ENCODE measurements around the gene RHEBL1.
A peak's percentile ranks its signal among the peaks of the same experiment; 100 is the strongest.
"Not testable (repeated sequence)": the region's sequence is repeated elsewhere in the genome, so short reads cannot be mapped to it uniquely, and the experiment has no call there.

RHEBL1 gene

DNA sequence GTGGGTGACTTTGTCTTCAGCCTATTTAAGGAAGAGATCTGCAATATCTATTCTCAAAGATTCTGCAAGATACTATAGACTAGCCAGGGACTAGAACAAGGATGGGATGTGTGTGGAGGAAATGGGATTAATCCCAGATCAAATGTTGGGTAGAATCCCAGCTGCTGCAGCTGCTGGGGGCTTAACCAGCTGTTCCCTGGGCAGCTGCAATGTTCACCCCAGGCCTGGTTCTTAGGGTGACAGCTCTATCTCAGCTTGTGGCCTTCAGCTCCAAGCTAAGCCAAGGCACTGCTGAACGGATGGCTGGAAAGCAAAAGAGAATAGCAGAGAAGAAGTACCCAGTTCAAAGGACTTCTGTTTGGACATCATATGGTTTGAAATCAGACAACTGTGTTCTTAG lies 10.0 kb upstream of the RHEBL1 start:
- Mint-ChIP-seq H3K9me3 (no peaks in the 10 kb centered on the region), H3K27ac (no peak overlapping the region), H3K4me1 (no peaks in the 10 kb centered on the region), H3K4me3 (no peak overlapping the region), H3K36me3 (no peaks in the 10 kb centered on the region), H3K27me3 (peaks cover 31% of the 10 kb centered on the region)
- no peak for DNase-seq
- CTCF ChIA-PET = interaction anchor here (1.7 to 11.1 kb wide), 3 partner anchors 8 to 18 kb away, joined by 6 to 162 read pairs (median 40); partner anchors contain the start of gene RHEBL1

DNA sequence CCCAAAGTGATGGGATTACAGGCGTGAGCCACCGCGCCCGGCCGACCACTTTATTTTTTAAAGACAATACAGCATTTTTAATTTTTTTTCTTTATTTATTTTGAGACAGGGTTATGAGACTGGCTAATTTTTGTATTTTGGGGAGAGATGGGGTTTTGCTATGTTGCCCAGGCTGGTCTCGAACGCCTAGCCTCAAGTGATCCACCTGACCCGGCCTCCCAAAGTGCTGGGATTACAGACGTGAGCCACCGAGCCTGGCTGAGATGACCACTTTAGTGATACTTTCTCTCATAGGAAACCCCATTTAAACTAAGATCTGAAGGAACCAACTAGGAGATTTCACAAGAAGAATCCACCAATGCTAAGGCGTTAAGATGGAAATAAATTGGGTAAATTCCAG lies 1.2 kb upstream of the RHEBL1 start:
- Mint-ChIP-seq H3K9me3 (no peaks in the 10 kb centered on the region), H3K27ac (no peak overlapping the region), H3K4me1 (peaks cover 24% of the 10 kb centered on the region), H3K27me3 (no peaks in the 10 kb centered on the region), H3K4me3 (no peak overlapping the region), H3K36me3 (peaks cover 3% of the 10 kb centered on the region)
- DNase-seq = no peak
- CTCF ChIA-PET = interaction anchor here (1.3 to 12.3 kb wide), 2 partner anchors 14 to 27 kb away, joined by 5 to 162 read pairs; no protein-coding TSS in a partner anchor

- H3K9me3 Mint-ChIP-seq = no peaks in the 10 kb centered on the region
- H3K27me3 Mint-ChIP-seq = no peaks in the 10 kb centered on the region
- peaks cover 12% of the 10 kb centered on the region for H3K36me3 Mint-ChIP-seq
- H3K4me1 Mint-ChIP-seq = peaks cover 26% of the 10 kb centered on the region
- DNase-seq = no peak
- H3K4me3 Mint-ChIP-seq = peak overlapping the region; percentile 89
- peak overlapping the region; percentile 90 for H3K27ac Mint-ChIP-seq
- CTCF ChIA-PET = interaction anchor here (1.0 to 12.3 kb wide), 7 partner anchors 16 to 81 kb away, joined by 3 to 174 read pairs (median 4); partner anchors contain the start of gene DHH
These were observed 786 bp downstream of the RHEBL1 start for GRCh38 chr12:49068879-49069506.

GRCh38 chr12:49066120-49066519 lies 3.7 kb downstream of the RHEBL1 start:
- Mint-ChIP-seq H3K36me3 (peaks cover 15% of the 10 kb centered on the region), H3K27ac (no peak overlapping the region), H3K27me3 (no peaks in the 10 kb centered on the region), H3K4me3 (no peak overlapping the region), H3K9me3 (no peaks in the 10 kb centered on the region), H3K4me1 (peaks cover 34% of the 10 kb centered on the region)
- CTCF ChIA-PET = interaction anchor here (1.2 to 12.3 kb wide), 4 partner anchors 19 to 198 kb away, joined by 3 to 174 read pairs (median 87); partner anchors contain the start of gene DHH
- DNase-seq = no peak

DNA sequence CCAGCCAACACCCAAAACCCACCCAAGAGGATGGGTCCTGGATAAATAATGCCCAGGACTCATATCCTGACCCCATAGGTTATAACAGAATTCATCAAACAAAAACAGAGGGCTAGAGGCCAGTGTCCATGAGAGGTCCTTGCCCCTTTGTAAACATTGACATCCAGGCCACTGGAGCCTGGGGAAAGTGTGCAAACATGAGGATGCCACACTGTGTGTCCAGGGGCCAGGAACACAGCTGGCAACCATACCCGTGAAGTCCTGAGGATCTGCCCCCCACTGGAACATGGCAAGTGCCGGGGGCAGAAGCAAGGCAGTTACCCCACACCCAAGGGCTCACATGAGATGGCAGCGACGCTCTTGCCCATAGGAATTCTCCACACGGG lies 5.0 kb downstream of the RHEBL1 start:
- H3K36me3 Mint-ChIP-seq = peaks cover 15% of the 10 kb centered on the region
- no peak overlapping the region for H3K27ac Mint-ChIP-seq
- peaks cover 5% of the 10 kb centered on the region for H3K27me3 Mint-ChIP-seq
- no peaks in the 10 kb centered on the region for H3K9me3 Mint-ChIP-seq
- no peak overlapping the region for H3K4me3 Mint-ChIP-seq
- H3K4me1 Mint-ChIP-seq = peaks cover 28% of the 10 kb centered on the region
- no peak for DNase-seq
- CTCF ChIA-PET = interaction anchor here (1.0 to 12.3 kb wide), 15 partner anchors 8 to 231 kb away, joined by 3 to 174 read pairs (median 6); partner anchors contain the start of genes DHH and PRPH

- peaks cover 38% of the 10 kb centered on the region for H3K4me1 Mint-ChIP-seq
- H3K9me3 Mint-ChIP-seq, H3K27ac Mint-ChIP-seq, H3K27me3 Mint-ChIP-seq, DNase-seq: not testable (repeated sequence)
- H3K36me3 Mint-ChIP-seq = peaks cover 17% of the 10 kb centered on the region
- H3K4me3 Mint-ChIP-seq = peak overlapping the region; percentile 93
- CTCF ChIA-PET = interaction anchor here (12.3 kb wide), 1 partner anchor 23 kb away, joined by 162 read pairs; no protein-coding TSS in a partner anchor
These were observed 7.9 kb downstream of the RHEBL1 start for GRCh38 chr12:49061916-49062315.

- peak overlapping the region; percentile 93 for H3K27ac Mint-ChIP-seq
- H3K4me3 Mint-ChIP-seq = peak overlapping the region; percentile 93
- H3K9me3 Mint-ChIP-seq = no peaks in the 10 kb centered on the region
- CTCF ChIA-PET = interaction anchor here (0.5 to 12.3 kb wide), 2 partner anchors 16 to 23 kb away, joined by 3 to 162 read pairs; no protein-coding TSS in a partner anchor
- H3K27me3 Mint-ChIP-seq = peaks cover 5% of the 10 kb centered on the region
- H3K4me1 Mint-ChIP-seq = peaks cover 45% of the 10 kb centered on the region
- peaks cover 17% of the 10 kb centered on the region for H3K36me3 Mint-ChIP-seq
- no peak for DNase-seq
These were observed 8.6 kb downstream of the RHEBL1 start for GRCh38 chr12:49061157-49061650.

GRCh38 chr12:49060237-49061156 lies 9.3 kb downstream of the RHEBL1 start, which contains the start of gene KMT2D:
Gene KMT2D (minus strand): TSS chr12:49060794. CDS start chr12:49055324, 5,470 bp downstream.
- peak; percentile 92 for DNase-seq
- CTCF ChIA-PET = interaction anchor here (0.5 to 0.7 kb wide), 2 partner anchors 9 to 15 kb away, joined by 3 to 4 read pairs; partner anchors contain the start of gene RHEBL1
- Mint-ChIP-seq H3K27me3 (peaks cover 5% of the 10 kb centered on the region), H3K4me1 (peaks cover 52% of the 10 kb centered on the region), H3K36me3 (peaks cover 21% of the 10 kb centered on the region), H3K4me3 (peak within 1 kb of the TSS; percentile 93), H3K27ac (peak within 1 kb of the TSS; percentile 93), H3K9me3 (no peaks in the 10 kb centered on the region)

DNA sequence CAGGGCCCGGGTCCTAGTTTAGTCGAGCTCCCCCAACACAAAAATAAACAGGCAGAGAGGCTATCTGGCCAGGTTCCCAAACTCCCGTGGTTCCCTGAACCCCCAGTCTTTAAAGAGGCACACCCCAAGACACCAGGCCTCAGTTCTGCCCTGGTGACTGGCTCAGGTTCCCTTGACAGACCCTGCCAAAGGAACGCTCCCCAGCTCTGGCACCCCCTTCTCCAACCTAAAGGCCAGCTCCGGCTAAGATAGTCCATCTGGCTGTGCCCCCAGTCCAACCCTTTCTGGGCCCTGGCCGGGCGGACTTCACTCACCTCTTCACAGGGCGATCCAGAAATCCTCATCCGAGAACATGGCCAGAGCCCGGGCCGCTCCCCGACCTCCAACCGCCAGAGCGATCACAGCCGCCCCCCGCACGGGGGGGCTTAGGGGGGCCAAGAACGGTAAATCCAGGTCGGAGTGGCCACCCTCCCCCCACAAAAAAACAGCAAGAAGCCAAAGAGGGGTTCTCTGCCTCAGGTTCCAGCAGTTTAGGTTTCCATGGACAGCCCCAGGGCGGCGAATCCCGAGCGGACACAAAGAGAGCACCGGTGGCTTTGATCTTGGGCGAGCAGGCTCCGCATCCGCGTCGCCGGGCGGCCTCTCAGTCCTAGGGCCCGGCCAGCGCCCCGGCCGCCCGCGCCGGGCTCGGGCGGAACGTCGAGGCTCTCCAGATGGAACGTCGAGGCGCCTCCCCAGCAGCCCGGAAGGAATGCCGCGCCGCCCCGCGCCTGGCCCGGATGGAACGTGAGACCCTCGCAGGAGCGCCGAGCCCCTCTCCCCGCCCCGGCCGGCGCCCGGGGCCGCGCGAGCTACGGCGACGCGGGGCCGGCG lies 10.2 kb downstream of the RHEBL1 start:
- DNase-seq = peak; percentile 46
- Mint-ChIP-seq H3K4me1 (peaks cover 60% of the 10 kb centered on the region), H3K9me3 (no peaks in the 10 kb centered on the region), H3K27me3 (peaks cover 5% of the 10 kb centered on the region), H3K36me3 (peaks cover 22% of the 10 kb centered on the region), H3K27ac (peak overlapping the region; percentile 88), H3K4me3 (peak overlapping the region; percentile 92)
- CTCF ChIA-PET = interaction anchor here (0.7 to 3.0 kb wide), 5 partner anchors 10 to 40 kb away, joined by 3 to 18 read pairs (median 4); partner anchors contain the start of gene RHEBL1

- H3K9me3 Mint-ChIP-seq = no peaks in the 10 kb centered on the region
- H3K27me3 Mint-ChIP-seq = peaks cover 5% of the 10 kb centered on the region
- peaks cover 23% of the 10 kb centered on the region for H3K36me3 Mint-ChIP-seq
- H3K27ac Mint-ChIP-seq = peak overlapping the region; percentile 88
- H3K4me3 Mint-ChIP-seq = peak overlapping the region; percentile 92
- peaks cover 58% of the 10 kb centered on the region for H3K4me1 Mint-ChIP-seq
- DNase-seq = no peak
- CTCF ChIA-PET = interaction anchor here (1.2 to 3.0 kb wide), 5 partner anchors 15 to 41 kb away, joined by 3 to 18 read pairs (median 5); no protein-coding TSS in a partner anchor
These were observed 10.8 kb downstream of the RHEBL1 start for GRCh38 chr12:49059045-49059298.

- peak overlapping the region; percentile 92 for H3K4me3 Mint-ChIP-seq
- no peak for DNase-seq
- H3K4me1 Mint-ChIP-seq = peaks cover 56% of the 10 kb centered on the region
- CTCF ChIA-PET = interaction anchor here (1.2 to 3.0 kb wide), 5 partner anchors 15 to 41 kb away, joined by 3 to 18 read pairs (median 5); no protein-coding TSS in a partner anchor
- H3K27ac Mint-ChIP-seq = peak overlapping the region; percentile 88
- H3K27me3 Mint-ChIP-seq = peaks cover 5% of the 10 kb centered on the region
- H3K9me3 Mint-ChIP-seq = no peaks in the 10 kb centered on the region
- H3K36me3 Mint-ChIP-seq = peaks cover 24% of the 10 kb centered on the region
These were observed 11.3 kb downstream of the RHEBL1 start for GRCh38 chr12:49058366-49059044.

DNA sequence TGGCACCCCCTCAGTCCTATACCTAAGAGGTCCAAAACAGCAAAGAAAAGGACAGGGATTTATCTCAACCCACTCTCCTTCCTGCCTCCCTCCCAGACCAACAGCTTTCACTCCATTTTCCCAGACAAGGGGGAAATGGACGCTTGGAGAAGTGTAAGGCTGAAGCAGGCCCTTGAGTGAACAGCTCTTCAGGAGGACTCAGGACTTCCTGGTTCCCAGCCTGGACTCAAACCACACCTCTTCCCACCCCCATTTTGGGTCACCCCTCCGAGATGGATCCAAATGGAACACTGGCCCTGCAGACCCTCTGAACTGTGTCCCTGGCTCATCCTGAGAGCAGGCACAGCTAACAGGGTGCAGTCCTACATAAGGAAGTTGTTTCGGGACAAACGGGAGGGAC lies 11.9 kb downstream of the RHEBL1 start:
- Mint-ChIP-seq H3K27me3 (peaks cover 5% of the 10 kb centered on the region), H3K4me1 (peaks cover 56% of the 10 kb centered on the region), H3K4me3 (peak overlapping the region; percentile 92), H3K9me3 (no peaks in the 10 kb centered on the region), H3K27ac (peak overlapping the region; percentile 78), H3K36me3 (peaks cover 31% of the 10 kb centered on the region)
- CTCF ChIA-PET = interaction anchor here (0.6 to 3.0 kb wide), 7 partner anchors 10 to 178 kb away, joined by 3 to 18 read pairs (median 3); no protein-coding TSS in a partner anchor
- peak; percentile 36 for DNase-seq
